ENCODE results near the gene IFT88.

Gene IFT88

DNA sequence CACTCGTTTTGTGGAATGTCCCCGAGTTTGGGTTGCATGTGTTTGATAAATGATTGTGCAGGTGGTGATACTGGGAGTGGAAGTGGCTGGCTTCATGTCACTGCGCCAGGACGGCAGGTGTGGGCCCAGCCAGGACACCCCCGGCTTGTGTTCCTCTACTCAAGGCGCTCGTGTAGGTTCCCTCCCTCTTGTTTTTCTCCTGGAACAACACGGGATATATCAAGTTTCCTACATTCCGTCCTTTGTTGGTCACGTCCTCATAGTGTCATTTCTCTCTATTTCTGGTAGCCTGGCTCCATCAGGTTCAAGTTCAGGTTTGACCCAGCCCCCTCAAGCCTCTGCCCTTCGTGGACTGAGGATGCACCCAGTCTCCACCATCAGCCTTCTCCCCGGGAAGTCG is 152.8 kb downstream of the IFT88 start:
- no peak for DNase-seq

DNA sequence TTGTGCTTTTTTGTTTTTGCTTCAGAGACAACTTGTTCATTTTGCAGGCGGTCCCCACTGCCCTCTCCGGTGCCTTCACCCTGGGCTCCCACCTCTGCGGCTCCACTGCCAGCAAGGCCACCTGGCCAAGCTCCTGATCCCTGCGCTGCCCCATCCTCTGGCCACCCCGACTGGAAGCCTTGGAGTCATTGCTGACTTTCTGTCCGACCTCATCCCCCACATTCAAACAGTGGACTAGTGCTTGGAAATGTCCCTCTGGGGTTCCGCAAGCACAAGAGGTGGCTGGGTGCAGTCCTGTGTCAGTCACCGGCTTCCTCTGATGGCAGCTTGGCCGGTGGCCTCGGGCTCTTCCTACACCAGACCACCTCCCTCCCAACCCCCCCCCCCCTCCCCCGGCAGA is 153.5 kb downstream of the IFT88 start:
- no peak for DNase-seq

DNA sequence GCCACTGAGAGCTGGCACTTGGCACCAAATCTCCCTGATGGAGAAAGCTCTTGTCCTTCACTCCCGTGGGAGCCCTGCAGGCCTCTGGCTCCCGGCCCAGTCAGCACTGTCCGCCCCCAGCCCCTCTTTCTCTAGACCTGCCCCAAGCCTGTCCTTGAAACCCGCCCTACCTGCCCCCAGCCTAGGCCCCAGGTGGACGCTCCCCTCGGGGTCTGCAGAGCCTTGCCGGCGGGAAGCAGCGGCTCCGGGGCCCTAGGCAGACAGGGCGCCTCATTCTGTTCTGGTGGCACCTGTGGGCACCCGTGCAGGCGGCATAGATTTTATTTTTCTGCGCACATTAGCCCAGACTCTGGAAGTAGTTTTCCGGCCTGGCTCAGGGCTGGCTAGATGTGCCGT is 154.1 kb downstream of the IFT88 start:
- no peak for DNase-seq

DNA sequence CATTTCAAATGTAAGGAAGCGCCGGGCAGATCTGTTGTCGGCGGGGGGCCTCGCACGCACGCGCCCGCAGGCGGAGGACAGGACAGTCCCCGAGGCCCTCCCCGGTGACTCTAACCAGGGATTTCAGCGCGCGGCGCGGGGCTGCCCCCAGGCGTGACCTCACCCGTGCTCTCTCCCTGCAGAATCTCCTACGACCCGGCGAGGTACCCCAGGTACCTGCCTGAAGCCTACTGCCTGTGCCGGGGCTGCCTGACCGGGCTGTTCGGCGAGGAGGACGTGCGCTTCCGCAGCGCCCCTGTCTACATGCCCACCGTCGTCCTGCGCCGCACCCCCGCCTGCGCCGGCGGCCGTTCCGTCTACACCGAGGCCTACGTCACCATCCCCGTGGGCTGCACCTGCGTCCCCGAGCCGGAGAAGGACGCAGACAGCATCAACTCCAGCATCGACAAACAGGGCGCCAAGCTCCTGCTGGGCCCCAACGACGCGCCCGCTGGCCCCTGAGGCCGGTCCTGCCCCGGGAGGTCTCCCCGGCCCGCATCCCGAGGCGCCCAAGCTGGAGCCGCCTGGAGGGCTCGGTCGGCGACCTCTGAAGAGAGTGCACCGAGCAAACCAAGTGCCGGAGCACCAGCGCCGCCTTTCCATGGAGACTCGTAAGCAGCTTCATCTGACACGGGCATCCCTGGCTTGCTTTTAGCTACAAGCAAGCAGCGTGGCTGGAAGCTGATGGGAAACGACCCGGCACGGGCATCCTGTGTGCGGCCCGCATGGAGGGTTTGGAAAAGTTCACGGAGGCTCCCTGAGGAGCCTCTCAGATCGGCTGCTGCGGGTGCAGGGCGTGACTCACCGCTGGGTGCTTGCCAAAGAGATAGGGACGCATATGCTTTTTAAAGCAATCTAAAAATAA is 154.7 kb downstream of the IFT88 start:
- DNase-seq, result no peak

DNA sequence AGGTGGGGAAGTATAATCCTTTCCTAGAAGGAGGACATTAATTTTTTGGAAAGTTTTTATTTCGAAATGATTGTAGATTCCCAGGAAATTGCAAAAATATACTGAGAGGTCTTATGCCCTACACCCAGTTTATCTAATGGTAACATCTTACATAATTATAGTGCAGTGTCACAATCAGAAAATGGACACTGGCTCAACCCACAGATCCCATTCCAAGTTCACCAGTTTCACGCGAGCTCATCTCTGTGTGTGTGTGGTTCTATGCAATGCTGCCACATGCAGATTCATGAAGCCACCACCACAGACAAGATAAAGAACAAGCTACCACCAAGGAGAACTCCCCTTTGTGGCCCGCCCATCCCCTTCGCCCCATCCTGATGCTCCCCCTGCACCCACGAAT is 160.9 kb downstream of the IFT88 start:
- DNase-seq, result no peak

DNA sequence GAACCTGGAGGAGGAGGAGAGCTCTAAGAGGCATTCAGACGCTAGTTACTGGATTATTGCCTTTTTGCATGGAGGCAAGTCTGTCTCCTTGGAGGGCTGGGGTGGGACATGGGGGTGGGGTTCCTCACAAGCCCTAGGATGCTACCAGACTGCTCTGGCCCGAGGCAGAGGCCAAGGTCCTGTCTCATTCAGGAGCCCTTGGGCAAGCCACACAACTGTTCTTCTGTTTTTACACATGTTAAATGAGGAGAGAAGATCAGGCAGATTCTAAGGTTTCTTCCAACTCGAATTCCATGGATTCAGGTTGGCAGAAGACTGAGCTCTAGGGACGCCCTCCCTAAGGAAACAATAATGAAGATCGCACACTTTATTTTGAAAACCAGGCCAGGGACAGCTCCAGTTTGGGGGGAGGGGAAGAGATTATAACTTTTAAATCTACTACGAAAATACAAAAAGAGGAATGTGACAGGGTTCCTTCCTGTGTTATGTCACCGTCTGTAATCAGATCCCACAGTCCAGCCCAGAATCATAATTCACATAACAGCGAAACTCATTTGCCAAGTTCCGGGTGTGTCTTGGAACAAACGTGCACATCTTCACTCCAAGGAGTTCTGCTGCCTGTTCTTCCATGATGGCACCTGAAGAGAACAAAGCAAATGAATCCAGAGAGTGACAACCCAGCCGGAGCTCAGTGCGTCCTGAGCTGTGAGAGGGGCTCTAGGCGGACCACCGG is 161.8 kb downstream of the IFT88 start:
- DNase-seq, result no peak

DNA sequence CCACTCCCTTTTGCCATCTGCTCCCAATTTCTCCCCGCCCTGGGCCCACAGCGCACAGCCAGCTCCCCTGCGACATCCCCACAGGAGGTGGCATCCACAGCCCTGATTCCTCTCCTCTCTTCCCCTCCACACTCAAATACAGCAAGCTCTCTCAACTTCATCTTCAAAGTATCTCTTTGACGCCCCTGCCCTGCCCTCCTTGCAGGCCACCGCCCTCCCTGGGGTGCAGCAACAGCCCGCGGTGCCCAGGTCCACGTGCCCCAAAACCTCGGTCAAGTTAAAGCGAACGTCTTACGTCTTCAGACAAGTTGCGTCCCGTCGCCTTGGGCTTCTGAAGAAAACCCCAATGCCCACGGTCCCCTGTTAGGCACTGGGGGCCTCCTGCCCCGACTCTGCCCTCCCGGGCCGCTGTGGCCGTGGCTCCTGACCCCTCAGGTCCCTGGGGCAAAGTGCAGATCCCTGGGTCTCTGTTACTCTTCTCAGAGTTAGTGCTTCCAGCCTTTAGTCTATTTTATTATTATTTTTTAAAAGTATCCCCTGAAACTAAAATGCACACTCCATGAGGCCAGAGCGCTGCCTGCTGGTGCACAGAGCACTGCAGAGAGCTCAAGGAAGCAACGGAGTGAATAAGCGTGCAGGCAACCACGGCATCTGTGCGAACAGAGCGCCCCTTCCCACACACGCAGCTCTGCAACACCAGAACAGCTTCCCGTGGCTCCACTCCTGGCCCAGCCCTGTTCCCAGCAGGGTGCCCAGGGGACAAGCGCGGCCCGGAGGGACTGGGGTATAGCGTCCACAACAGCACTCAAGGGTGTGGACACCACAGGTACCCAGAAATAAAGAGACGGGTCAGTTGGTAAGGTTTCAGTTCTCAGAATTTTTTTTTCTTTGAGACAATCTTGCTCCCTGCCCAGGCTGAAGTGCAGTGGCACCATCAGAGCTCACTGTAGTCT is 163.0 kb downstream of the IFT88 start:
- DNase-seq, result no peak

DNA sequence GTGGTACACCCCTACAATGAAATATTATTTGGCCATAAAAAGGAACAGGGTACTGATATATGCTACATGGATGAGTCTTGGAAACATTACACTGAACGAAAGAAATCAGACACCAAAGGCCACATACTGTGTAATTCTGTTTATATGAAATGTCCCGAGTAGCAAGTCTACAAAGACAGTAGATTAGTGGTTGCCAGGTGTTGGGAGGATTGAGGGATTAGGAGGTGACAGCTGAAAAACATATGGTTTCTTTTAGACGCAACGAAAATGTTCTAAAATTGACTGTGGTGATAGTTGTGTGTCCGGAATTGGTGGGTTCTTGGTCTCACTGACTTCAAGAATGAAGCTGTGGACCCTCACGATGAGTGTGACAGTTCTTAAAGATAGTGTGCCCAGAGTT is 171.7 kb downstream of the IFT88 start:
- DNase-seq, result no peak

DNA sequence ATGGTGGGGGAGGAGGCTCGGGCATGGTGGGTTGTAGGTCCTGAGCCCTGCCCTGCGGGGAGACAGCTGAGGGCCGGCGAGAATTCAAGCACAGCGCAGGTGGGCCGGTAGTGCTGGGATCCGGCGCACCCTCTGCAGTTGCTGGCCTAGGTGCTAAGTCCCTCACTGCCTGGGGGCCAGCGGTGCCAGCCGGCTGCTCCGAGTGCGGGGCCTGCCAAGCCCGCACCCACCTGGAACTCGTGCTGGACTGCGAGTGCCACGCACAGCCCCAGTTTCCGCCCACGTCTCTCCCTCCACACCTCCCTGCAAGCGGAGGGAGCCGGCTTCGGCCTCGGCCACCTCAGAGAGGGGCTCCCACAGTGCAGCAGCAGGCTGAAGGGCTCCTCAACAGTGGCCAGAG is 173.1 kb downstream of the IFT88 start:
- no peak for DNase-seq

Data from RPMI8226 (cell line).